BJ (cell line): ENCODE measurements around the gene POU2F3. TPM values are rescaled to one million over a fixed set of nuclear protein-coding genes. Genes with fewer than 3 reads are reported as not detected.
"Not testable (repeated sequence)": the region's sequence is repeated elsewhere in the genome, so short reads cannot be mapped to it uniquely, and the experiment has no call there.

Experiments
- CTCF ChIA-PET: fragments of 350-600 bp; formaldehyde crosslinking; extraction: SDS; loops from one replicate; lab custom pipeline; 2021; ENCODE audit warnings: antibody characterized with exemption, inconsistent platforms; lab: Yijun Ruan, JAX
- POLR2A ChIA-PET: fragments of 300-600 bp; sonication (Branson Sonifier 250); formaldehyde crosslinking; extraction: SDS; loops from one replicate; lab custom pipeline; 2021; ENCODE audit warnings: antibody characterized with exemption; lab: Charles Lee
- DNase-seq: peaks from one replicate; pipeline ENCODE4 v3.0.0-alpha.2; 2011; ENCODE audit warnings: low read depth
- H3K27me3 ChIP-seq: 2 replicates; pipeline ENCODE4 v1.6.0; 2011; ENCODE audit warnings: low read length; ENCODE audit not compliant: control insufficient read depth, insufficient read depth
- H3K36me3 ChIP-seq: 2 replicates; pipeline ENCODE4 v1.5.1; 2011; ENCODE audit warnings: low read length; ENCODE audit not compliant: control insufficient read depth, insufficient read depth
- H3K4me3 ChIP-seq: 2 replicates; pipeline ENCODE4 v1.5.1; 2011; ENCODE audit warnings: low read depth, mild to moderate bottlenecking, control low read depth, low read length
- CTCF ChIP-seq: IDR thresholded peaks from 2 replicates; pipeline ENCODE4 v1.5.1; 2011; ENCODE audit warnings: low read depth, mild to moderate bottlenecking, control low read depth, inconsistent platforms, low read length, moderate library complexity; ENCODE audit not compliant: insufficient read depth
- polyA plus RNA-seq: library from polyadenylated mRNA; depleted of rRNA; stranded (reverse); fragments of >200 nt; gene quantifications from 2 replicates; pipeline ENCODE4 v1.2.3, GENCODE V29; 2011

Gene POU2F3
- polyA plus RNA-seq, 1 experiment, result 0.06 TPM

DNA sequence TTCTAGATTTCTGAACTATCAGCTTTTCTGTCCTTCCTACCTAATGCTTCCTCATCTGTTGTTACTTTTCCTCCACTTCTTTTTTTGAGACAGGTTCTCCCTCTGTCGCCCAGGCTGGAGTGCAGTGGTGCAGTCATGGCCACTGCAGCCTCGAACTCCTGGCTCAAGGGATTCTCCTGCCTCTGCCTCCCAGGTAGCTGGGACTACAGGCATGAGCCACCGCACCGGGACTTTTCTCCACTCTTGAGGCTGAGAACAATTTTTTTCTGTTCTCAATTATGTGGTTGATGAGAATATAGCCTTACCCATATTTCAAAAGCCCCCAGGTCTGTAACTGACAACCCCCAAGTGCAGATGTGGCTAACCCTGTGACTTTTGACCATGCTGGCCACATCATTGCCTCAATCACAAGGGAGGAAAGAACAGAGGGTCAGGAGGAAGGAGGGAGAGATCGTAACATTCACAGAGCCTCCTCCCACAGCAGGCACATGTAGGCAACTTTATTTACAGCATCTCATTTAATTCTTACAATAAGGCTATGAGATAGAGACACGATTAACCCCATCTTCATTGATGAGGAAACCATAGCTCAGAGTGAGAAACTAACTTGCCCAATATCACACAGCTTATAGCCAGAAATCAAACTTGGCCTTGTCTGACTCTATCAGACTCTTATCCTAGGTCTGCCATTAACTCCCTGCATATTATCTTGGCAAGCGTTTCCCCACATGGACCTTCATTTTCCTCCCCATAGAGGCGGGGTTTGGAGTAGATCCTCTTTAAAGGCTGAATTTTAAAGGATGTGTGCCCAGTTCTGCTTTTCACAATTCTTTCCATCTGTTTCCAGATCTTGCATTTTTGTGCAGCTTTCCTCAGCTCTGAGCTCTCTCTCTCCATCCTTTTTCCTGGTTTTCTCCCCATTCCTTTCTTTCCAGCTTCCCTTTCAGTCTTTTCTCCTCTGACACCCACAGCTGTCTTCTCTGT lies 9.6 kb downstream of the POU2F3 start:
- CTCF ChIA-PET, result interaction anchor here (1.7 to 7.0 kb wide), 5 partner anchors 9 to 80 kb away, joined by 4 to 57 read pairs (median 22); no protein-coding TSS in a partner anchor
- H3K36me3 ChIP-seq, result no peaks in the 10 kb centered on the region
- DNase-seq, result no peak
- H3K4me3 ChIP-seq, result no peak overlapping the region
- POLR2A ChIA-PET, result no interaction called here
- no peak for TF ChIP-seq CTCF
- H3K27me3 ChIP-seq, result peaks cover 30% of the 10 kb centered on the region

- H3K4me3 ChIP-seq, H3K36me3 ChIP-seq, POLR2A ChIA-PET, DNase-seq: not testable (repeated sequence)
- CTCF ChIA-PET, result interaction anchor here (1.2 kb wide), 1 partner anchor 47 kb away, joined by 3 read pairs; no protein-coding TSS in a partner anchor
- H3K27me3 ChIP-seq, result peaks cover 43% of the 10 kb centered on the region
Observed at GRCh38 chr11:120253377-120253776, 13.4 kb downstream of the POU2F3 start.

DNA sequence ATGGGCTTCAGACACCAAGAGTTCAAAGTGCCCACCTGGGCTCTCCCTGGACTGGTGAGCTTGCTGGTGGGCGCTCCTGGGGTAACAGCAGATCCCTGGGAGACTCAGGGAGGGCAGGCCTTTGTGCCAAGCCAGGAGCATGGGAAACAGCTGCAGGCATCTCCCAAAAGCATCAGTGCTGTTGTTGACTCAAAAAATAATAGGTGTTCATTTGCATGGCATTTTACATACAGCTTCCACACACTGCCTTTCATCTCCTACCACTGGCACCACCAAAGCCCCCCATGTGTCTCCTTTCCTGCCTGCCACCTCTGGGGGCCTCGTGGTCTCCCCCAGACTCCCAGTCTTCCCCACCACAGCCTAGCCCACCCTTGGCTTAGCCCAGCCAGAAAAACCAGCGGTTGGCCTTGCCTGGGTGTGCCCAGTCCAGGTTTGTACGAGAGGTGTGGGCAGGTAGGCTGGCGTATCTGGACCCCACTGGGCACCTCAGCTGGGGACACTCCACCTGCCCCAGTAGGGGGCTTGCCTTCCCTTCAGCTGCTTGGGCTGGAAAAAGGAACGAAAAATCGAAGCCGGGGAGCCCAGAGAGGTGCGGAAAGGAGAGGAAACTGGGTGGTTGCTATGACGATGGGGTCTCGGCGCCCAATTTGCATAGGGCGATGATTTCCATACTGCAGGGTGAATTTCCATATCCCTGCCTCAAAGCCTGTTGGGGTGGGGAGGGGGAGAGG lies 15.0 kb downstream of the POU2F3 start:
- Histone ChIP-seq H3K27me3 (peaks cover 52% of the 10 kb centered on the region), H3K4me3 (no peak overlapping the region), H3K36me3 (no peaks in the 10 kb centered on the region)
- POLR2A ChIA-PET, result no interaction called here
- DNase-seq, result no peak
- CTCF ChIA-PET, result interaction anchor here (1.2 to 1.3 kb wide), 2 partner anchors 45 to 83 kb away, joined by 3 to 4 read pairs; no protein-coding TSS in a partner anchor
- no peak for TF ChIP-seq CTCF

GRCh38 chr11:120255519-120255866 lies 15.6 kb downstream of the POU2F3 start:
- no peak for DNase-seq
- Histone ChIP-seq H3K36me3 (no peaks in the 10 kb centered on the region), H3K27me3 (peaks cover 51% of the 10 kb centered on the region), H3K4me3 (no peak overlapping the region)
- CTCF ChIA-PET, result interaction anchor here (1.3 kb wide), 1 partner anchor 84 kb away, joined by 4 read pairs; no protein-coding TSS in a partner anchor
- POLR2A ChIA-PET, result no interaction called here
- TF ChIP-seq CTCF, result no peak

DNA sequence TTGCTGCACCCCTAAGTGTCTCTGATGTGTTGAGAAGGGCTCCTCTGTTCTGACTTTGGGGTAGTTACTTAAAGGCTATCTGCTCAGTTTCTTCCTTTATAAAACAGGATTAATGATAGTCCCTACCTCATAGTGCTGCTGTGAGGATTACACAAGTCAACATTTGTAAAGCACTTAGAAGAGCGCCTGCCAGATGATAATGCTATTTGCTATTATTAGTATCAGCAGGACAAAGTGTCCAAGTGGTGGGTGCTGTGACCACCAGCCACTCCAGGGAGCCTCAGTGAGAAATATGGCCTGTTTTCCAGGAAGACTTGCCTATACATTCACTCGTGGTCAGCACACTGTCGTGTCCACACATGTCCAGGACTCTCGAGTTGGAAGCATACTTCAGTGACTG lies 16.2 kb downstream of the POU2F3 start:
- no peaks in the 10 kb centered on the region for H3K36me3 ChIP-seq
- POLR2A ChIA-PET, result no interaction called here
- DNase-seq, result no peak
- CTCF ChIA-PET, result no interaction called here
- no peak for TF ChIP-seq CTCF
- H3K27me3 ChIP-seq, result peaks cover 49% of the 10 kb centered on the region
- no peak overlapping the region for H3K4me3 ChIP-seq
